Gastroesophageal sphincter (tissue), 3 donors: ENCODE data around the gene SIT1.
A peak's percentile ranks its signal among the peaks of the same experiment; 100 is the strongest.

Experiments
- POLR2A ChIP-seq, 2 donors: fragments of 450-650 bp; IDR thresholded peaks; one replicate each; pipeline ENCODE4 v1.6.1; 2017; ENCODE audit warnings: antibody characterized with exemption in 2 of 2, mild to moderate bottlenecking in 2 of 2, moderate library complexity in 1 of 2
- TF ChIP-seq, protein P1 (sequence below), 4 experiments: fragments of 200-600 bp in 2 of 4; fragments of 450-650 bp in 2 of 4; sonication (generic) in 1 of 4; IDR thresholded peaks; one replicate each; pipeline ENCODE4 v1.5.1; 2017 to 2019; ENCODE audit warnings: antibody characterized with exemption in 4 of 4, mild to moderate bottlenecking in 2 of 4, moderate library complexity in 2 of 4

DNA sequence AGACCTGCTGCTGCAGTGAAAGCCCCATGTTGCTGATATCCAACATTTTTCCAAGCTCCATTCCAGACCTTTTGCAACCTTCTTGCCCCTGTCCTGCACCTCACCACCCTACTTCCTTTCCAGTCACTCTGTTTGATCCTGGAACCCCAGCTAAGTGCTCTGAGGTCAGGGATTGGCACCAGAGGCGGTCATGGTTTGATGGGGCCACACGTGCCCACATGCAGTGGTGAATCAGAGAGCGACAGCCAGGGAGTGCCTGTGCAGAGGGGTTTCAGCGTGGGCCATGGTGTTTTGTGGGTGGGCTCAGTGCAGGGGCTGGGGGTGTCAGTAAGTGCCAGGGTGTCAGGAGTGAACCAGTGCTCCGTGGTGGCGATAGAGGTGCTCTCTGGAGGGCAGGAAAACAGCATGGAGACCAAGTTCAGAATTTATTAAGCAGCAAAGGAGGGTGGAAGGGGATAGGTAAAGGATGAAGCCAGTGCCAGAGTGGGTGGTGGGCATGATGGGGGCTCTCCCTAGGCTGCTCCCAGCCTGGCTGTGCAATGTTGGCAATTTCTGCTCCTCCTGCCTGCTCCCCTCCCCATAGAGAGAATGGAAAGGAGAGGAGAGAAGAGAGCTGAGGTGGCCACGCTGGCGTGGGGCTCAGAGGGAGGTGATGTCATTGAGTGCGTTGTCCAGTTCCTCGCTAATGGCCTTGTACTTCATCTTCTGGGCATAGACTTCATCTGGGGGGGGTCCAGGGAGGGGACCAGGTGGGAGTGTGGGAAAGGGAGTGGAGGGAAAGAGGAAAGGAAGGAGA, 32.0 kb upstream of the SIT1 start:
- TF ChIP-seq, protein P1, sequence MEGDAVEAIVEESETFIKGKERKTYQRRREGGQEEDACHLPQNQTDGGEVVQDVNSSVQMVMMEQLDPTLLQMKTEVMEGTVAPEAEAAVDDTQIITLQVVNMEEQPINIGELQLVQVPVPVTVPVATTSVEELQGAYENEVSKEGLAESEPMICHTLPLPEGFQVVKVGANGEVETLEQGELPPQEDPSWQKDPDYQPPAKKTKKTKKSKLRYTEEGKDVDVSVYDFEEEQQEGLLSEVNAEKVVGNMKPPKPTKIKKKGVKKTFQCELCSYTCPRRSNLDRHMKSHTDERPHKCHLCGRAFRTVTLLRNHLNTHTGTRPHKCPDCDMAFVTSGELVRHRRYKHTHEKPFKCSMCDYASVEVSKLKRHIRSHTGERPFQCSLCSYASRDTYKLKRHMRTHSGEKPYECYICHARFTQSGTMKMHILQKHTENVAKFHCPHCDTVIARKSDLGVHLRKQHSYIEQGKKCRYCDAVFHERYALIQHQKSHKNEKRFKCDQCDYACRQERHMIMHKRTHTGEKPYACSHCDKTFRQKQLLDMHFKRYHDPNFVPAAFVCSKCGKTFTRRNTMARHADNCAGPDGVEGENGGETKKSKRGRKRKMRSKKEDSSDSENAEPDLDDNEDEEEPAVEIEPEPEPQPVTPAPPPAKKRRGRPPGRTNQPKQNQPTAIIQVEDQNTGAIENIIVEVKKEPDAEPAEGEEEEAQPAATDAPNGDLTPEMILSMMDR (IDR thresholded peaks at IDR 0.05): no peak
- peak in 1 of 2 donors; percentile 24 for TF ChIP-seq POLR2A (IDR thresholded peaks at IDR 0.05)
